Umbilical cord (tissue), 2 donors: Measurements from ENCODE around the gene KRT75. TPM values are rescaled to one million over a fixed set of nuclear protein-coding genes. Genes with fewer than 3 reads are reported as not detected.

Experiments used
- DNase-seq: peaks from one replicate; pipeline ENCODE4 v3.0.0-alpha.2; 2015; ENCODE audit warnings: low spot score
- total RNA-seq: library from RNA; depleted of rRNA; stranded (reverse); fragments of >200 nt; gene quantifications from one replicate; pipeline ENCODE4 v1.2.3, GENCODE V29; 2014; ENCODE audit warnings: low replicate concordance; ENCODE audit not compliant: insufficient read depth

The KRT75 gene
- total RNA-seq, 1 donor from 2014 or later = not detected

- DNase-seq = no peak
Observed at GRCh38 chr12:52417740-52418139, 16.4 kb downstream of the KRT75 start.

DNA sequence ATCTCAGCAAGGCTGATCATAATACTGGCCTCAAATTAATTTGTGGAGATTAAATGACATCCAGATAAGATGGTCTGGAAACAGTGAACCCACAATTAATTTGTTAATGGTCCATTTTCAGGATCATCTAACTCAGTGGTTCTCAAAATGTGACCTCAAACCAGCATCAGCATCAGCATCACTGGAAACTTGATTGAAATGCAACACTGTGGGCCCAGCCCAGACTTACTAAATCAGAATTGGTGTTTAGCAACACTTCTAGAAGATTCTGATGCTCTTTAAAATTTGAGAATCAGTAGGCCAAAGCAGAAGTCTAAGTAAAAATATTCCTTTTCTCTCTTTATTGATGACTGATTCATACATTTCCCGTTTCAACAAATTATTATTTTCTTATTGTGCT lies 17.4 kb downstream of the KRT75 start:
- no peak for DNase-seq

GRCh38 chr12:52415870-52416750 lies 18.1 kb downstream of the KRT75 start:
- DNase-seq = peak; percentile 74

GRCh38 chr12:52414936-52415335 lies 19.2 kb downstream of the KRT75 start:
- DNase-seq = no peak

- DNase-seq = no peak
Observed at GRCh38 chr12:52413782-52414345, 20.3 kb downstream of the KRT75 start.

GRCh38 chr12:52413202-52413601 lies 21.0 kb downstream of the KRT75 start:
- DNase-seq = no peak

DNA sequence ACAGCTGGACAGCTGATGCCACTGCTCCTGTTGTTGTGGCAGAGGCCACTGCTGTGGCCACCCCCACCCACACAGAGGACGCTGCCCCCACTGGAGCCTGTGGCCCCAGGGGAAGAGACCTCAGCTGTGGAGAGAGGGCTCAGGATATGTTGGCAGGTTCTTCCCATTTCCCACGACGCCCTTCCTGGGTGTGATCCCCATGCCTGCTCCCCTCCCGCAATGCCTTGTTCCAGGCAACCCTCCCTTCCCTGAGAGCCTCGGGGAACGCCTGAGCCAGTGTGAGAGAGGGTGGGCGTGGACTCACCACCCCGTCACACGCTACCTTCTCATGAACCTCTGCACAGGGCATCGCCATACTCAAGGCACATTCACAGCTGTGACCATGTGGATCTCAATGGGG lies 22.4 kb downstream of the KRT75 start:
- no peak for DNase-seq

DNA sequence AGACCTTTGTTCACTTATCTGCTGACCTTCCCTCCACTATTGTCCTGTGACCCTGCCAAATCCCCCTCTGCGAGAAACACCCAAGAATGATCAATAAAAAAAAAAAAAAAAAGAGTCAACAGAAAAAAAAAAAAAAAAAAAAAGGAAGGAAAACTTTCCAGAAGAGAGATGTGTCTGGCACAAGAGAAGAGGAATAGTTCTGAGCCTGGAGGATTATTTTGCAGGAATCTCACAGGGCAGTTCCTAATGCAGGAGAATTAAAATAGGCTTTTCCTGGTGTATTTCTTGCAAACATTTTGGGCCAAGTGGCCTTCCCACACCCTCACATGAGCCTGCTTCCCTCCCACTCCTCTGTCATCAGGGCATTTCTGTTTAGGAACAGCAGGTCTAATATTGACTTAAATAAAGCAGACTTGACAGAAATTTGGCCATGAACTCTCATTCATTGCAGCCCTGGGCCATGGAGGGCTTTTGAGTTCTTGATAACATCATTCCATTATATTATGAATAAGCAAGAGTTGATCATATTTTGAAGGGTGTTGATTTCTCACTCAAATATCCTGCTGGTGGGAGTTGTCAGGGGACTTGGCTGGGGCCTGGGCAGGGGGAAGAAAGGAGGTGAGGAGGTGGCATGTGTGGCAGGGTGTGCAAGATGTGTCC lies 23.5 kb downstream of the KRT75 start:
- peak; percentile 93 for DNase-seq

DNA sequence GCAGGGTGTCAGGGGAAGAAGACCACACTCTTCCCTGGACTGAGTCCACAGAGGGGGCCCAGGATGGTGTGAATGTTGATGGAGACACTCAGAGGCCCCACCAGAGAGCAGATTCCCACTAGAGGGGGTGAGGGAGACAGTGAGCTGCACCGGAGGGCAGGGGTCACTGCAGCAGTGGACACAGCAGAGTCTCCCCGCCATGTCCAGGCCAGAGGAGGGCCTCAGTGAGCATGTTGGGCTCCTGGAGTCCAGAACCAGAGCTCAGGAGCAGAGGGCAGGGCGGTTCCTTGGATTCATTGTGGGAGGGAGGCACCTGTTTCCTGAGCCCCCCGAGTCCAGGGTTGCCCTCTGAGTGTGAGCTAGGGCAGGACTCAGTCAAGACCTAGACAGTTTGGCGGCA lies 26.3 kb downstream of the KRT75 start:
- no peak for DNase-seq

GRCh38 chr12:52405922-52406385 lies 28.2 kb downstream of the KRT75 start, which contains the start of gene KRT82:
Gene KRT82, minus strand, starts transcription at chr12:52406335. Its CDS starts 58 bp downstream, at chr12:52406277.
- DNase-seq = no peak

DNA sequence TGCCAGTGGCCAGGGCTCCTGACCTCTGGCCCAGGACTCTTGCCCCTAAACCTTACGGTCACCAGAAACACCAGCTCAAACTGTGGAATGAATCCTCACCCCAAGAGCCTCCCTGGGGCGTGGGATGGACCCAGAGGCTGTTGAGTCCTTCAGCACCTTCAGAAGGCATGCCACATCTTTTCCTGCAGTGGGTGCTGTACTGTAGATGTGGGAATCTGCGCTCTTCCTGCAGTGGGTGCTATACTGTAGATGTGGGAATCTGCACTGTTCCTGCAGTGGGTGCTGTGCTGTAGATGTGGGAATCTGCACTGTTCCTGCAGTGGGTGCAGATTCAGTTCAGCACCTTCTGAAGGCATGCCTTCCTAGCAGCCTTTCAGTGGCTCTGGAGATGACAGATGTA lies 29.2 kb downstream of the KRT75 start:
- DNase-seq = no peak

GRCh38 chr12:52403561-52403960 lies 30.6 kb downstream of the KRT75 start:
- no peak for DNase-seq

GRCh38 chr12:52402873-52403540 lies 31.2 kb downstream of the KRT75 start:
- DNase-seq = peak; percentile 83

DNA sequence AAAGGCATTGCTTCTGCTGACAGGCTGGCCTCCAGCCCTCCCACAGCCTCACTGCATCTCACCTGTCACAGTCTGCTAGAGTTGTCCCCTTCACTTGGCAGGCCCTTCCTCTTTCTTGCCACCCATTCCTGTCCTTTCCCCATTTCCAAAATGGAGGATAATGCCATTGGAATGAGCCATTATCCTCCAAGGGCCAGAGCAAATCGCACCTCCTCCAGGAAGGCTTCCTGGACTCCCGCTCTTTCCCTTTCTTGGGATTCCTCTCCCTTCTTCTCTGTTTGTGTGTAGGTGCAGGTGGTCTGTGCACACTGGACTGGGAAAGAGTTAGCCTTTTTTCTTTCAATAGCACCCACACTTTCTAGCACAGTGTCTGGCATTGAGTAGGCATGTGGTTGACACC lies 31.8 kb downstream of the KRT75 start:
- DNase-seq = no peak

- no peak for DNase-seq
Observed at GRCh38 chr12:52401926-52402325, 32.2 kb downstream of the KRT75 start.

DNA sequence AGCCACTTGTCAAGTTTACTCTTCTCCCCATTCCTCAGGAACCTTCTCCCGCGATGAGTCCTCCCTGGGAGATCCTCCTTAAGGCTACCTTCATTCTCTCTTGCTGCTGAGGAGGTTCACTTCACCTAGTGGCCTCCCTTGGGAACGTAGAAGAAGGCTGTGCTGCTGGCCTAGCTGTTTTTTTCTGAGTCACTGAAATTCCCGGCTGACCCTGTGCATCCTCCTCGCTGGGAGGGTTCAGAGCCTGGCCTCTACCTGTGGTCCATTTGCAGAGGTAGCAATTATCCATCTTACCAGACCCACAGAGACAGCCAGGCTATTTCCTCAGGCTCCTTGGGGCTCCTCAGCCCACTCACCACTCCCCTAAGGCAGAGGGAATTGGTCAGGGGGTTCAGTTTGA lies 32.6 kb downstream of the KRT75 start:
- DNase-seq = no peak

- no peak for DNase-seq
Observed at GRCh38 chr12:52400906-52401305, 33.3 kb downstream of the KRT75 start.

- no peak for DNase-seq
Observed at GRCh38 chr12:52399756-52400155, 34.4 kb downstream of the KRT75 start.

DNA sequence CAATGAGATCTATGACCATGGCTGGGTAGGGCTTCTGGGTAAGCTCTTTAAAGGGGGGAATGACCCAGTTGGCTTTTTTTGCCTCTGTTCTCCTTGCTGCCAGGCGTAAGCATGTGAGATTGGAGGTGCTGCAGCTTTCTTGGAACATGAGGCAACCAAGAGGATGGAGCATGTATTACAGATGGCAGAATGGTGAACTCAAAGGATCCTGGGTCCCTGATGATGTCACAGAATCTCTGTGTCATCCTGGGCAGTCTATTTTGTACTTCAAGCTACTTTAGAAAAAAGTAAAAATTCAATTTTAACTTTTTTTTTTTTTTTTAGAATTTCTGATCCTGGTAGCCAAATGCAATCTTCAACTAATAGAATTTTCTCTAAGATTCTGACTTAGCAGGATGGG lies 36.0 kb downstream of the KRT75 start:
- no peak for DNase-seq

DNA sequence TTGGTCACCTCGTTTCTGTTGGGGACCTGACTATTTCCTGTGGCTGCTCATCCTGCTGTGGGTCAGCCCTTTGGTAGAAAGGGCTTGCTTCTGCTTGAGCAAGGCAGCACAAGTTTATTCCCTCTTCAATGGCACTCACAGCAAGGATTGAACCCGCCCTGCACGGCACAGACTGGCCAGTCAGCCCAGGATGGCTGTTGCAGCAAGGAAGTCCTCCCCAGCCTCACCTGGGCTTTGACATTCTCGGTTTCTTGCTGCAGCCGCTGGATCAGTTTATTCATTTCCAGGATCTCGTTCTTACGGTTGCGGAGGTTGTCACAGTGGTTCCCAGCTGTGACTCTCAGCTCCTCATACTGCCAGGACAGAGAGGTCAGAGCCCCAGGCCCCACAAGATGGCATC lies 37.5 kb downstream of the KRT75 start:
- no peak for DNase-seq

- DNase-seq = peak; percentile 86
Observed at GRCh38 chr12:52395761-52396434, 38.3 kb downstream of the KRT75 start.
